ENCODE data around the gene SPINT2. TPM values are rescaled to one million over a fixed set of nuclear protein-coding genes. Genes with fewer than 3 reads are reported as not detected.

Gene SPINT2
- total and polyA plus RNA-seq, 9 donors = 2.6 to 30.1 (median 4.7) TPM

DNA sequence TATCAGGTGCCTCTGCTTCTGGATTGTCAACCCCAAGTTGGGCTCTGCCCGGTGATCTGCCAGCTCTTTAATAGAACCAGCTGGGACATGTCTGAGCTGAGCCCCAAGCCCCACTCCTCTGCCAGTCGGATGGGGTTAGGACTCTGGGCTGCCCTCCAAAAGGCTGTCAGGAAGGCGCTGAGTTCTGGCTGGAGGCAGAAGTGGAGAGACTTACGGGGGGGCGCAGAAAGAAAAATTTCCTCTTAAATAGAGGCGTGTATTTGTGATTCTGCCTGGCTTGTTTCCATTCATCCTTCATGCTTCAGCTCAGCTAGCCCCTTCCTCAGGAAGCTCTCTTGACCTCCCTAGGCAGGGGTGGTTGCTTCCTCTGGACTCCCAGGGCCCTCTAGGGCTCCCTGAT, 54.3 kb downstream of the SPINT2 start:
- WGBS (ENCODE audit: insufficient coverage) = 57% methylated on average over 2 of the region's 6 CpGs
- H3K4me1 ChIP-seq (ENCODE audit: control insufficient read depth, insufficient read depth, low read length) = peaks cover 28% of the 10 kb centered on the region
- DNase-seq = no peak
- no peaks in the 10 kb centered on the region for H3K36me3 ChIP-seq (ENCODE audit: control insufficient read depth, insufficient read depth, low read length)
- no peak overlapping the region for H3K4me3 ChIP-seq (ENCODE audit: low read length)
- H3K27me3 ChIP-seq (ENCODE audit: control insufficient read depth, insufficient read depth, low read length) = peaks cover 19% of the 10 kb centered on the region
- no peak overlapping the region for H3K27ac ChIP-seq (ENCODE audit: low read length)
- no peaks in the 10 kb centered on the region for H3K9me3 ChIP-seq (replicated peaks; ENCODE audit: control insufficient read depth, low read depth, low read length)

DNA sequence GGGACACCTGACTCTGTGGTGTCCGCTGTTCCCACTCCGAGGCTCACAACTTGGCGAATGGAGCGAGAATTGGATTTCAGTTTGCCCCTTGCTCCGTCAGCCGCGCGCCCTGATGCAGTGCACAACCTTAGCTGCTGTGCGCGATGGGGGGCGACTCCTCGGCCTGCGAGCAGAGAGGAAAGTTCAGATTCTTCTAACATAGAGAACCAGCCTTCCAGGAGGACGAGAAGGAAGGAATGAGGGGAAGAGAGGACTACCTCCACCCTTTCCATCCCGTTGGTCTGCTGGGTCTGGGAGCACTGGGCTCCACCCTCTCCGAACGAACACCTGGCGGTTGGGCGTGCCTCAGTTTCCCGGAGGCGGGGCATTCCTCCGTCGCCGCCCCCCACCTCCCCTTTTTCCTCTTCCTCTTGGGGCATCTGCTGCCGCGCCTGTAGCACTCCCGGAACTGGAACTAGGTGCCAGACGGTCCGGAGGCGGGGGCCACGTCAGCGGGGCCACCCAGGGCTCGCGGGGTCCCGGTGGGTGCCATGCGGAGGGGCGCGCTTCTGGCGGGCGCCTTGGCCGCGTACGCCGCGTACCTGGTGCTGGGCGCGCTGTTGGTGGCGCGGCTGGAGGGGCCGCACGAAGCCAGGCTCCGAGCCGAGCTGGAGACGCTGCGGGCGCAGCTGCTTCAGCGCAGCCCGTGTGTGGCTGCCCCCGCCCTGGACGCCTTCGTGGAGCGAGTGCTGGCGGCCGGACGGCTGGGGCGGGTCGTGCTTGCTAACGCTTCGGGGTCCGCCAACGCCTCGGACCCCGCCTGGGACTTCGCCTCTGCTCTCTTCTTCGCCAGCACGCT, 55.3 kb downstream of the SPINT2 start, which contains the start of gene KCNK6:
KCNK6 (plus strand) TSS at position 425 of the 838 bp plus-strand sequence; CDS start at position 531, 106 bp downstream.
- H3K36me3 ChIP-seq (ENCODE audit: control insufficient read depth, insufficient read depth, low read length) = no peaks in the 10 kb centered on the region
- no peaks in the 10 kb centered on the region for H3K9me3 ChIP-seq (replicated peaks; ENCODE audit: control insufficient read depth, low read depth, low read length)
- peaks cover 19% of the 10 kb centered on the region for H3K27me3 ChIP-seq (ENCODE audit: control insufficient read depth, insufficient read depth, low read length)
- peak within 1 kb of the TSS; percentile 20 for H3K27ac ChIP-seq (ENCODE audit: low read length)
- H3K4me3 ChIP-seq (ENCODE audit: low read length) = peak within 1 kb of the TSS; percentile 52
- under 1% methylated on average over 64 of the region's 76 CpGs for WGBS (ENCODE audit: insufficient coverage)
- H3K4me1 ChIP-seq (ENCODE audit: control insufficient read depth, insufficient read depth, low read length) = peaks cover 28% of the 10 kb centered on the region
- DNase-seq = peak; percentile 75

DNA sequence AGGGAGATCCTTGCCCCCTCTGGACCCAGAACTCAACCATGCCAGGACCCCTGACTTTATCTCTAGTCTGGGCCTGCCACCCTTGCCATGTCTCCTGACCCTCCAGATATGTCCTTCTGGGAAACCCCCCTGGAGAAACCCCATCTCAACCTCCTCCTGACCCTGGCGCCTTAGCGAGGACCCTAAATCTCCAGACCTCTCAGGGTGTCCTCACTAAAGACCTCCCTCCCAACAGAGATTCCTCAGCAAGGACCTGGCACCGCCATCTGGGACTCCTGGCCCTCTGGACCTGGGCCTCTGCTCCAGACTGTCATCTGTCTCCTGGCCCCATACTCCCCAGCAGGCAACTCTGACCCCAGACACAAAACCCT, 56.6 kb downstream of the SPINT2 start:
- Histone ChIP-seq H3K27me3 (ENCODE audit: control insufficient read depth, insufficient read depth, low read length) (peaks cover 19% of the 10 kb centered on the region), H3K4me1 (ENCODE audit: control insufficient read depth, insufficient read depth, low read length) (peaks cover 23% of the 10 kb centered on the region), H3K9me3 (replicated peaks; ENCODE audit: control insufficient read depth, low read depth, low read length) (no peaks in the 10 kb centered on the region), H3K4me3 (ENCODE audit: low read length) (no peak overlapping the region), H3K36me3 (ENCODE audit: control insufficient read depth, insufficient read depth, low read length) (peaks cover 2% of the 10 kb centered on the region), H3K27ac (ENCODE audit: low read length) (no peak overlapping the region)
- WGBS (ENCODE audit: insufficient coverage) = 97% methylated on average over 3 of the region's 3 CpGs
- DNase-seq = no peak

DNA sequence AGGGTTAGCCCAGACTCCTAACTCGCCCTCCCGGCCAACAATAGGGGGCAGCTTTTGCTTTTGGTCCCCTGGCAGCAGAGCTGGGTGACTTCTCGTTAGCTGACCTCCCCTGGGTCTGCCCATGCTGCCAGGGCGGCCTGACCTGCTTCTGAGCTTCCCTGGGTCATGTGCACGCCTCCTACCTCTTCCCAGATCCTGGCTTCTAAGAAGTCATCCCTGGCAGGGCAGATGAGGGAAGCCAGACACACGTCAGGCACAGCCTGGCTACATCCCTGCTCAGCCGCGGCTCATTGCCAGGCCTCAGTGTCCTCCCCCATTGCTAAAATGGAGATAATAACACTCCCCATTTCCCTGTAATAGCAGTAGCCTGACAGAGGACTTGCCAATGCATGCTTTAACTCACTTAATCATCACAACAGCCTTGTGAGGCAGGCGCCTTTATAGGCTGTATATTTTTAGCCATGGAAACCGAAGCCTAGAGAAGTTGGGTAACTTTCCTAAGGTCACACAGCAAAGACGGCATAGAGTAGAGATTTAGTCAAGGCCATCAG, 57.3 kb downstream of the SPINT2 start:
- H3K27me3 ChIP-seq (ENCODE audit: control insufficient read depth, insufficient read depth, low read length) = peaks cover 19% of the 10 kb centered on the region
- peaks cover 19% of the 10 kb centered on the region for H3K4me1 ChIP-seq (ENCODE audit: control insufficient read depth, insufficient read depth, low read length)
- WGBS (ENCODE audit: insufficient coverage) = 56% methylated on average over 7 of the region's 11 CpGs
- no peaks in the 10 kb centered on the region for H3K9me3 ChIP-seq (replicated peaks; ENCODE audit: control insufficient read depth, low read depth, low read length)
- no peak for DNase-seq
- no peak overlapping the region for H3K4me3 ChIP-seq (ENCODE audit: low read length)
- H3K36me3 ChIP-seq (ENCODE audit: control insufficient read depth, insufficient read depth, low read length) = peaks cover 3% of the 10 kb centered on the region
- no peak overlapping the region for H3K27ac ChIP-seq (ENCODE audit: low read length)

DNA sequence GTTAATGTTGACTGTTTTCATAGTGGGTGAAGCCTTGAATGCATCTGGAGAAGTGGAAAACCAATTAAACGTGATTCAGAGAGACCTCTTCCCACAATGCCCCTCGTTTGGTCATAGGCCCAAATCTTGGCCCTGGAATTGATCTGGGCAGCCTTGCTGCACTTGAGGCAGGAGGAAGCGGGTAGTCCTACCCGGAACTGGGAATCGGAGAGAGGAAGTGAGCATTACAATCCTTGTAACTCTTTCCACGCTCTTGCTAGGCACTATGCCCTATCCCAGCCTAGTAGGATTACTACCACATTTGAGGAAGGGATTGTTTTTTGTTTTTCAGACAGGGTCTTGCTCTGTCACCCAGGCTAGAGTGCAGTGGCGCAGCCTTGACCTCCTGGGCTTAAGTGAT, 58.9 kb downstream of the SPINT2 start:
- no CpG with 5 or more reads among the region's 7 CpGs for WGBS (ENCODE audit: insufficient coverage)
- no peaks in the 10 kb centered on the region for H3K9me3 ChIP-seq (replicated peaks; ENCODE audit: control insufficient read depth, low read depth, low read length)
- H3K27me3 ChIP-seq (ENCODE audit: control insufficient read depth, insufficient read depth, low read length) = peaks cover 19% of the 10 kb centered on the region
- H3K27ac ChIP-seq (ENCODE audit: low read length) = no peak overlapping the region
- peaks cover 9% of the 10 kb centered on the region for H3K36me3 ChIP-seq (ENCODE audit: control insufficient read depth, insufficient read depth, low read length)
- DNase-seq = peak; percentile 37
- H3K4me1 ChIP-seq (ENCODE audit: control insufficient read depth, insufficient read depth, low read length) = peaks cover 19% of the 10 kb centered on the region
- no peak overlapping the region for H3K4me3 ChIP-seq (ENCODE audit: low read length)

DNA sequence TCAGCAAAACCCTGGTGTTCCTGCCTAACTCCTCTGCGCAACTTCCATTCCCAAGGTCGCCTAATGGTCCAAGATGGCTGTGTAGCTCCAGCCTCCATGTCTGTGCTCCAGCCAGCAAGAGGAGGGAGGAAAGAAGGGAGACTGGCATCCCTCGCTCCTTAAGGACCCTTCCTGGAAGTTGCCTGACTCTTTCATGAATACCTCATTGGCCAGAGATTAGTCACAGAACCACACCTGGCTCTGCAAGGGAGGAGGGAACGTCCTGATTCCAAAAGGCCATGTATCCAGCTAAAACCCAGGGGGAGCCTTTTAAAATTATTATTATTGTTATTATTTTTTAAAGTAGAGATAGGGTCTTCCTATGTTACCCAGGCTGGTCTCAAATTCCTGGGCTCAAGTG, 60.1 kb downstream of the SPINT2 start:
- Histone ChIP-seq H3K9me3 (replicated peaks; ENCODE audit: control insufficient read depth, low read depth, low read length) (no peaks in the 10 kb centered on the region), H3K27me3 (ENCODE audit: control insufficient read depth, insufficient read depth, low read length) (peaks cover 10% of the 10 kb centered on the region), H3K4me1 (ENCODE audit: control insufficient read depth, insufficient read depth, low read length) (peaks cover 10% of the 10 kb centered on the region), H3K27ac (ENCODE audit: low read length) (no peak overlapping the region), H3K36me3 (ENCODE audit: control insufficient read depth, insufficient read depth, low read length) (peaks cover 9% of the 10 kb centered on the region), H3K4me3 (ENCODE audit: low read length) (no peak overlapping the region)
- WGBS (ENCODE audit: insufficient coverage) = no CpG with 5 or more reads among the region's 4 CpGs
- DNase-seq = no peak

DNA sequence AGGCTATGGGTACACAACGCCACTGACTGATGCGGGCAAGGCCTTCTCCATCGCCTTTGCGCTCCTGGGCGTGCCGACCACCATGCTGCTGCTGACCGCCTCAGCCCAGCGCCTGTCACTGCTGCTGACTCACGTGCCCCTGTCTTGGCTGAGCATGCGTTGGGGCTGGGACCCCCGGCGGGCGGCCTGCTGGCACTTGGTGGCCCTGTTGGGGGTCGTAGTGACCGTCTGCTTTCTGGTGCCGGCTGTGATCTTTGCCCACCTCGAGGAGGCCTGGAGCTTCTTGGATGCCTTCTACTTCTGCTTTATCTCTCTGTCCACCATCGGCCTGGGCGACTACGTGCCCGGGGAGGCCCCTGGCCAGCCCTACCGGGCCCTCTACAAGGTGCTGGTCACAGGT, 62.2 kb downstream of the SPINT2 start:
- no peak for DNase-seq

DNA sequence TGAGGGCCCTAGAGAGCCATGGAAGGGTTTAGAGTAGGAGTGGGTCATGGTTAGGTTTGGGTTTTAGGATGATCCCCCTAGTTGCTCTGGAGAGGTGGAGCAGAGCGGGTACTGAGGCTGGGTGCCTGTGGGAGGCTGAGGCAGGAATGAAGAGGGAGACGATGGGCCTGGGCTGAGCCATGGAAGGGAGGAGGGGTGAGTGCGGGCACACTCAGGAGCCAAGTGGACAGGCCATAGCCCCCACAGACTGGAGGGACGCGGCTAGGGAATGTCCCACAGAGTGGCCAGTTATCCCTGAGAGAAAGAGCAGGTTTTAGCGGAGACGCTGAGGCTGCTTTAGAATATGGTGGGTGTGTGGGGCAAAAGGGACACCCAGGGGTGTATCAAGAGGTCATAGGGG, 65.3 kb downstream of the SPINT2 start:
- Histone ChIP-seq H3K27me3 (ENCODE audit: control insufficient read depth, insufficient read depth, low read length) (no peaks in the 10 kb centered on the region), H3K4me1 (ENCODE audit: control insufficient read depth, insufficient read depth, low read length) (no peaks in the 10 kb centered on the region), H3K9me3 (replicated peaks; ENCODE audit: control insufficient read depth, low read depth, low read length) (no peaks in the 10 kb centered on the region), H3K36me3 (ENCODE audit: control insufficient read depth, insufficient read depth, low read length) (peaks cover 9% of the 10 kb centered on the region), H3K4me3 (ENCODE audit: low read length) (no peak overlapping the region), H3K27ac (ENCODE audit: low read length) (no peak overlapping the region)
- no peak for DNase-seq
- 91% methylated on average over 7 of the region's 7 CpGs for WGBS (ENCODE audit: insufficient coverage)

More for the DNA sequence above, 62.2 kb downstream of the SPINT2 start:
- H3K9me3 ChIP-seq (replicated peaks; ENCODE audit: control insufficient read depth, low read depth, low read length) = no peaks in the 10 kb centered on the region
- H3K4me3 ChIP-seq (ENCODE audit: low read length) = no peak overlapping the region
- 90% methylated on average over 18 of the region's 22 CpGs for WGBS (ENCODE audit: insufficient coverage)
- no peaks in the 10 kb centered on the region for H3K4me1 ChIP-seq (ENCODE audit: control insufficient read depth, insufficient read depth, low read length)
- H3K27me3 ChIP-seq (ENCODE audit: control insufficient read depth, insufficient read depth, low read length) = no peaks in the 10 kb centered on the region
- H3K27ac ChIP-seq (ENCODE audit: low read length) = no peak overlapping the region
- peaks cover 9% of the 10 kb centered on the region for H3K36me3 ChIP-seq (ENCODE audit: control insufficient read depth, insufficient read depth, low read length)

DNA sequence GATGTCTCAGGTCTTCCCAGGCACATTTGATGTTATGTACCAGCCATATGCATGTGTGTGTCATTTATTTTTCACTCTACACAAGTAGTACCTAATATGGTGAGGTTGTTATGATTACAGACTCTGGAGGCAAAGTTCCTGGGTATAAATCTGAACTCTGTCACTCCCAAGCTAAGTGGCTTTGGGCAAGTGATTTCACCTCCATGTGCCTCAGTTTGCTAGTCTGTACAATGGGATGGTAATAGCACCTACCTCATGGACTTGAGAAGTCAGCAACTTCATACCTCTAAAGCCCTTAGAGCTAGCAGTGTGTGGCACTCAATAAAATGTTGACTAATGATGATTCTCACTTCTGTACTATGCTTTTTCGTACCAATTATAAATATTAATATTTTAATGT, 67.4 kb downstream of the SPINT2 start:
- no CpG with 5 or more reads among the region's 1 CpG for whole genome bisulfite sequencing (ENCODE audit: insufficient coverage)
- H3K4me3 ChIP-seq (ENCODE audit: low read length) = no peak overlapping the region
- no peaks in the 10 kb centered on the region for H3K27me3 ChIP-seq (ENCODE audit: control insufficient read depth, insufficient read depth, low read length)
- H3K9me3 ChIP-seq (replicated peaks; ENCODE audit: control insufficient read depth, low read depth, low read length) = no peaks in the 10 kb centered on the region
- DNase-seq = no peak
- H3K36me3 ChIP-seq (ENCODE audit: control insufficient read depth, insufficient read depth, low read length) = peaks cover 6% of the 10 kb centered on the region
- peaks cover 1% of the 10 kb centered on the region for H3K4me1 ChIP-seq (ENCODE audit: control insufficient read depth, insufficient read depth, low read length)
- H3K27ac ChIP-seq (ENCODE audit: low read length) = no peak overlapping the region

DNA sequence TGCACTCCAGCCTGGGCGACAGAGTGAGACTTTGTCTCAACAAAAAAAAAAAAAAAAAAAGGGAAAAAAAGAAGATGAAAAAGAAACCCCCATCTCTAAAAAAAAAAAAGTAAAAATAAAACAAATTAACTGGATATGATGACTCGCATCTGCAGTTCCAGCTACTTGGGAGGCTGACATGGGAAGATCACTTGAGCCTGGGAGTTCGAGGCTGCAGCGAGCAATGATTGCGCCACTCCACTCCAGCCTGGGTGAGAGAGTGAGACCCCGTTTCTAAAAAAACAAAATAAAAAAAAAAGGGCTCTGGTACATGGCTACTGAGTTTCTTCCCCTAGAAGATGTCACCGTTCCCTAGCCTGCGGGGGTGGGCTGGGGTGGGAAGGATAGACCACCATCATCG, 68.9 kb downstream of the SPINT2 start:
- H3K36me3 ChIP-seq (ENCODE audit: control insufficient read depth, insufficient read depth, low read length) = no peaks in the 10 kb centered on the region
- no peak for DNase-seq
- 90% methylated on average over 4 of the region's 9 CpGs for WGBS (ENCODE audit: insufficient coverage)

More for the DNA sequence above, 68.9 kb downstream of the SPINT2 start:
- no peaks in the 10 kb centered on the region for H3K9me3 ChIP-seq (replicated peaks; ENCODE audit: control insufficient read depth, low read depth, low read length)
- no peak overlapping the region for H3K27ac ChIP-seq (ENCODE audit: low read length)
- H3K4me3 ChIP-seq (ENCODE audit: low read length) = no peak overlapping the region
- peaks cover 9% of the 10 kb centered on the region for H3K4me1 ChIP-seq (ENCODE audit: control insufficient read depth, insufficient read depth, low read length)
- no peaks in the 10 kb centered on the region for H3K27me3 ChIP-seq (ENCODE audit: control insufficient read depth, insufficient read depth, low read length)
